Upper lobe of left lung (tissue), 6 donors: Measurements from ENCODE around the gene DCN. TPM values are rescaled to one million over a fixed set of nuclear protein-coding genes. Genes with fewer than 3 reads are reported as not detected.

Source experiments
- ATAC-seq, 2 donors: fragments of 200-7000 bp; cut with Tn5 transposase; one replicate each; pipeline ENCODE4 v1.9.1; 2022; ENCODE audit warnings: mild to moderate bottlenecking in 2 of 2, moderate library complexity in 2 of 2; ENCODE audit not compliant: low FRiP score in 2 of 2
- DNase-seq, 2 donors: peaks; one replicate each; pipeline ENCODE4 v3.0.0-alpha.2; 2019 to 2020
- H3K27ac ChIP-seq, 4 donors: fragments of 200-600 bp; sonication (generic); one replicate each; pipeline ENCODE4 v1.5.1; 2016 to 2019
- H3K27me3 ChIP-seq, 4 donors: fragments of 200-600 bp; sonication (generic); one replicate each; pipeline ENCODE4 v1.5.1; 2017 to 2019
- H3K36me3 ChIP-seq, 4 donors: fragments of 200-600 bp; sonication (generic); one replicate each; pipeline ENCODE4 v1.5.1; 2016 to 2019
- H3K4me1 ChIP-seq, 4 donors: fragments of 200-600 bp; sonication (generic); one replicate each; pipeline ENCODE4 v1.5.1; 2018 to 2019
- H3K4me3 ChIP-seq, 4 donors: fragments of 200-600 bp; sonication (generic); one replicate each; pipeline ENCODE4 v1.5.1; 2017 to 2019; ENCODE audit warnings: mild to moderate bottlenecking in 2 of 4, moderate library complexity in 1 of 4
- H3K9me3 ChIP-seq, 4 donors: fragments of 200-600 bp; sonication (generic); one replicate each; pipeline ENCODE4 v1.5.1; 2018 to 2019
- EP300 ChIP-seq, 4 donors: sonication (generic); formaldehyde crosslinking; IDR thresholded peaks; one replicate each; pipeline ENCODE4 v1.5.1; 2017; ENCODE audit warnings: antibody characterized with exemption in 4 of 4, control low read depth in 2 of 4
- POLR2A ChIP-seq, 4 donors: fragments of 450-650 bp; IDR thresholded peaks; one replicate each; pipeline ENCODE4 v1.5.1; 2016 to 2017; ENCODE audit warnings: antibody characterized with exemption in 4 of 4, mild to moderate bottlenecking in 2 of 4
- POLR2AphosphoS5 ChIP-seq, 2 donors: sonication (generic); formaldehyde crosslinking; IDR thresholded peaks; one replicate each; pipeline ENCODE4 v1.5.1; 2017; ENCODE audit warnings: antibody characterized with exemption in 2 of 2
- WGBS, 2 donors: methylation state at CpG; one replicate each; pipeline ENCODE4 v1.1.5; 2017 to 2018; 5-methylcytosine and 5-hydroxymethylcytosine counted together
- total RNA-seq, 6 donors: library from RNA; depleted of rRNA in 4 of 6; stranded (reverse); fragments of >200 nt in 4 of 6; gene quantifications; one replicate each; pipeline versions ENCODE4 v1.1.0 to v1.2.1, GENCODE V29; 2016 to 2021
- TF ChIP-seq, protein P1 (sequence below), 6 experiments: fragments of 450-650 bp in 4 of 6; fragments of 200-600 bp in 2 of 6; sonication (generic) in 2 of 6; IDR thresholded peaks; one replicate each; pipeline ENCODE4 v1.5.1; 2016 to 2019; ENCODE audit warnings: antibody characterized with exemption in 6 of 6
- donor health status: DM: no; HTN: no; CAD: no; lungs with moderate emphysema.
- donor health status: DM: no; HTN: yes; CAD: no; lungs with severe emphysema.

Gene DCN, protein sequence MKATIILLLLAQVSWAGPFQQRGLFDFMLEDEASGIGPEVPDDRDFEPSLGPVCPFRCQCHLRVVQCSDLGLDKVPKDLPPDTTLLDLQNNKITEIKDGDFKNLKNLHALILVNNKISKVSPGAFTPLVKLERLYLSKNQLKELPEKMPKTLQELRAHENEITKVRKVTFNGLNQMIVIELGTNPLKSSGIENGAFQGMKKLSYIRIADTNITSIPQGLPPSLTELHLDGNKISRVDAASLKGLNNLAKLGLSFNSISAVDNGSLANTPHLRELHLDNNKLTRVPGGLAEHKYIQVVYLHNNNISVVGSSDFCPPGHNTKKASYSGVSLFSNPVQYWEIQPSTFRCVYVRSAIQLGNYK
- total RNA-seq = 1,000 to 10,000 TPM in 1 of 6 donors, 100 to 1,000 TPM in 5; 163 to 1,140 (median 478) TPM

DNA sequence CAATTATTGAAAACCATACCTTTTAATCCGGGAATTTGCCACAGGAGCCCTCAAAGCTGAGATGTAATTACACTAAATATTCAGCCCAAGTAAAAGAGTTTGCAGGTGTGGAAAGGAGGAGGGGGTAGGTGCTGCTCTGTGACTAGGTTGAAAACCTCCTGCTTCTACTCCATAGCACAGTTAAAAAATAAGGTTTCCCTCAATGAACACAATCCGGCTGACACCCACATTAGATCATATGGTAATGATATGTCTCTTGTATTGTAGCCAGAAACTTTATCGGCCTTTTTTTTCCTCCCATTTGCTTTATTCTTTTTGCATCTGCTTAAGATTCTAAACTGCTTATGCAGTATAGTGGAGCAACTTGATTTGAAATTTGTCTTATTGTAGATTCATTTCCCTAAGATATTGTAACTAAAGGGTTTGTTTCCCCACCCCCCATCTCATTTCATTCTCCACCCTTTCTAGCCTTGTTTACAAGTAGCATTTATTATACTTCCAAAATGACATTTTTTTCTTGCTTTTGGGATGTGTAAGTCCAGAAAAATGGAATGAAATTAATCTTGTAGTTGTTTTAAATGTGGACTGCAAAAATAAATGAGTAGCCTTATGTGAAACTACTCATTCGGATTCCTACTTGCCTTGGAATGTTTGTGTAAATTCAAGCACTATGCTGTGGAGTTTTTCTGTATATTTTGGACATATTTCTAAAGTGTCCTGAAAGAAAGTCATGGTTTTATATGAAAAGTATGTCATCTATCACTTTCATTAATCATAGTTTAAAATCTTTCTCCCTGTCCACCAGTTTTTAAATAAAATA, at the start of gene DCN:
Gene DCN (minus strand): TSS at position 182 of the 820 bp plus-strand sequence. CDS start 4,265 bp downstream, outside the sequence.
- Histone ChIP-seq H3K4me1 (no peaks in the 10 kb centered on the region), H3K27ac (peak within 1 kb of the TSS; percentile 36 to 78 (median 46)), H3K4me3 (peak within 1 kb of the TSS in 3 of 4 donors; percentile 3 to 40 (median 32)), H3K9me3 (no peaks in the 10 kb centered on the region), H3K27me3 (no peaks in the 10 kb centered on the region), H3K36me3 (no peaks in the 10 kb centered on the region)
- ATAC-seq = no peak
- no peak for DNase-seq
- WGBS, 2 donors = 58 to 59% methylated on average over 4 of the region's 4 CpGs
- TF ChIP-seq EP300 (IDR thresholded peaks at IDR 0.05) (no peak), POLR2AphosphoS5 (IDR thresholded peaks at IDR 0.05) (no peak)
- TF ChIP-seq, protein P1, sequence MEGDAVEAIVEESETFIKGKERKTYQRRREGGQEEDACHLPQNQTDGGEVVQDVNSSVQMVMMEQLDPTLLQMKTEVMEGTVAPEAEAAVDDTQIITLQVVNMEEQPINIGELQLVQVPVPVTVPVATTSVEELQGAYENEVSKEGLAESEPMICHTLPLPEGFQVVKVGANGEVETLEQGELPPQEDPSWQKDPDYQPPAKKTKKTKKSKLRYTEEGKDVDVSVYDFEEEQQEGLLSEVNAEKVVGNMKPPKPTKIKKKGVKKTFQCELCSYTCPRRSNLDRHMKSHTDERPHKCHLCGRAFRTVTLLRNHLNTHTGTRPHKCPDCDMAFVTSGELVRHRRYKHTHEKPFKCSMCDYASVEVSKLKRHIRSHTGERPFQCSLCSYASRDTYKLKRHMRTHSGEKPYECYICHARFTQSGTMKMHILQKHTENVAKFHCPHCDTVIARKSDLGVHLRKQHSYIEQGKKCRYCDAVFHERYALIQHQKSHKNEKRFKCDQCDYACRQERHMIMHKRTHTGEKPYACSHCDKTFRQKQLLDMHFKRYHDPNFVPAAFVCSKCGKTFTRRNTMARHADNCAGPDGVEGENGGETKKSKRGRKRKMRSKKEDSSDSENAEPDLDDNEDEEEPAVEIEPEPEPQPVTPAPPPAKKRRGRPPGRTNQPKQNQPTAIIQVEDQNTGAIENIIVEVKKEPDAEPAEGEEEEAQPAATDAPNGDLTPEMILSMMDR (IDR thresholded peaks at IDR 0.05) = no peak

DNA sequence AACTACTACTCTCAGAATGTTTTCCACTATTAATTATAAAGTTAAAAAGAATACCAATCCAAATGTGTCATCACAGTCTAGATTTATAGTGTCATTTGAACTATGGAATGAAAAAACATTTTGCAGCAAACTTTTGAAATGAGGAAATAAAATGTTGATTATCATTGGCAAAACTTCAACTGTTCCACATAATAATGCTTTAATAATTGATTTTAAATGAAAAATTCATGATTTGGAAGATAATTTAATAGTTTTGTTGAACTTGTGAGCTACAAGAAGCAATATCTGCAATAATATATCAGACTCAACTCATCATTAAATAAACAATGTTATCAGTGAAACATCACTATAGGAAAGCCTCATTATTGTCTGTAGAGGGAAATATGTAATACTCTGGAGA, 48.2 kb upstream of the DCN start:
- H3K36me3 ChIP-seq = no peaks in the 10 kb centered on the region
- TF ChIP-seq, protein P1 (IDR thresholded peaks at IDR 0.05) = no peak
- TF ChIP-seq POLR2AphosphoS5 (IDR thresholded peaks at IDR 0.05) (no peak), EP300 (IDR thresholded peaks at IDR 0.05) (no peak), POLR2A (IDR thresholded peaks at IDR 0.05) (no peak)
- no peak overlapping the region for H3K27ac ChIP-seq
- H3K9me3 ChIP-seq = no peaks in the 10 kb centered on the region
- H3K27me3 ChIP-seq = no peaks in the 10 kb centered on the region
- H3K4me3 ChIP-seq = no peak overlapping the region
- H3K4me1 ChIP-seq = peaks cover 0 to 2% (median 0%) of the 10 kb centered on the region in 4 donors
- DNase-seq (no peak), ATAC-seq (no peak)

DNA sequence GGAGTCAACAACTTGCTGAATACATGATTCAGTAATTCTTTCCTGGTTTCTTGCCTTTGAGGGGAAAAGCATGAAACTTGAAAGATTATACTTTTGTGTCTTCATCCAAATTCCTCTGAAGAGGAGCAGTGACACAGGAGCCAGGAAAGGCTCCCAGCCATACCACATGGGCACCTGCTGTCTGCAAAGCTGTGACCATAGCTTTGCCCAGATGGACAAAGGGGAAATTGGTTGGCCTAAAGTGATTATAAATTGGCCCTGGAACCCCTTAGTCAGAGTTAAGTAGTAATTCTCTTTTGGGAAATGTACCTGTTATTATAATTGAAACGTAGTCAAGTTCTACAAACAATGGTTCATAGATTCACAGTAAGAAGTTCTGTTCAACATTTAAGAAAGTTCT, 44.3 kb upstream of the DCN start:
- DNase-seq = no peak
- no peaks in the 10 kb centered on the region for H3K36me3 ChIP-seq
- no peak overlapping the region for H3K27ac ChIP-seq
- no peak for ATAC-seq
- H3K9me3 ChIP-seq = no peaks in the 10 kb centered on the region
- no peaks in the 10 kb centered on the region for H3K27me3 ChIP-seq
- H3K4me3 ChIP-seq = no peak overlapping the region
- 68 to 81% methylated on average over 1 of the region's 1 CpG for WGBS, 2 donors
- peaks cover 0 to 6% (median 0%) of the 10 kb centered on the region in 4 donors for H3K4me1 ChIP-seq
- TF ChIP-seq EP300 (IDR thresholded peaks at IDR 0.05) = no peak
- TF ChIP-seq POLR2AphosphoS5 (IDR thresholded peaks at IDR 0.05) = no peak
- no peak for TF ChIP-seq POLR2A (IDR thresholded peaks at IDR 0.05)
- TF ChIP-seq, protein P1 (IDR thresholded peaks at IDR 0.05) = no peak

DNA sequence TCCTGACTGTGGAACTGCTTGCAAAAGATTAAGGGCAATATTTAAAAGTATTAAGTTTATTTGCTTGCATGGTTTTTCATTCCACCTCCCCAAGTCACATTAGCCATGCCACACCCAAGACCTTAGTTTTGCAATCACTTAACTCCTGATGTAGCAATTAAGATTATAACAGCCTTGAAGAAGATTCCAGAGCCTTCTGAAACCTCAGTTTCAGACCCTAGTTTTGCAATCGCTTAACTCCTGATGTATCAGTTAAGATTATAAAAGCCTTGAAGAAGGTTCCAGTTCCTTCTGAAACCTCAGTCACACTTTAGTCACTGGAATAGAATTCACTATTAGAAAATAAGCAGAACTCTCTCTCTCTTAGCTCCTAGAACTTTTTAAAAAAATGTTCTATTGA, 42.7 kb upstream of the DCN start:
- DNase-seq (no peak), ATAC-seq (peak in 1 of 2 donors; percentile 66)
- H3K27ac ChIP-seq = no peak overlapping the region
- H3K9me3 ChIP-seq = no peaks in the 10 kb centered on the region
- no peak overlapping the region for H3K4me3 ChIP-seq
- WGBS, 2 donors = 73 to 82% methylated on average over 1 of the region's 1 CpG
- no peaks in the 10 kb centered on the region for H3K27me3 ChIP-seq
- no peaks in the 10 kb centered on the region for H3K36me3 ChIP-seq
- H3K4me1 ChIP-seq = peaks cover 0 to 6% (median 0%) of the 10 kb centered on the region in 4 donors
- TF ChIP-seq POLR2AphosphoS5 (IDR thresholded peaks at IDR 0.05) (no peak), EP300 (IDR thresholded peaks at IDR 0.05) (no peak), POLR2A (IDR thresholded peaks at IDR 0.05) (no peak)
- TF ChIP-seq, protein P1 (IDR thresholded peaks at IDR 0.05) = no peak
